Keratinocyte (primary cell): ENCODE results near the gene STRA6. TPM values are rescaled to one million over a fixed set of nuclear protein-coding genes. Genes with fewer than 3 reads are reported as not detected.

ENCODE experiments used
- DNase-seq: peaks from one replicate; pipeline ENCODE4 v3.0.0-alpha.2; 2011; ENCODE audit warnings: low read depth, missing footprints, low spot score
- FAIRE-seq: peaks from 2 replicates; lab custom pipeline; 2011; peaks lifted over from hg19 to GRCh38; lab: Jason Lieb, UNC
- H2AFZ ChIP-seq: 2 replicates; pipeline ENCODE4 v1.6.0; 2012; ENCODE audit warnings: low read length, control low read depth, inconsistent platforms; ENCODE audit not compliant: control insufficient read depth
- H3K27ac ChIP-seq: 2 replicates; pipeline ENCODE4 v1.5.1; 2011; ENCODE audit warnings: low read length; ENCODE audit not compliant: control insufficient read depth, insufficient read depth
- H3K27me3 ChIP-seq: 3 replicates; pipeline ENCODE4 v1.6.0; 2011; ENCODE audit warnings: low read length; ENCODE audit not compliant: control insufficient read depth, insufficient read depth; ENCODE audit errors: extremely low read depth
- H3K36me3 ChIP-seq, 2 experiments: 2 replicates in 1 of 2; 3 replicates in 1 of 2; pipeline ENCODE4 v1.5.1; 2011; ENCODE audit warnings: low read length in 2 of 2, mild to moderate bottlenecking in 1 of 2; ENCODE audit not compliant: control insufficient read depth in 2 of 2, insufficient read depth in 2 of 2; ENCODE audit errors: extremely low read depth in 1 of 2
- H3K4me1 ChIP-seq: 3 replicates; pipeline ENCODE4 v1.5.1; 2011; ENCODE audit warnings: low read length; ENCODE audit not compliant: control insufficient read depth, insufficient read depth; ENCODE audit errors: extremely low read depth
- H3K4me2 ChIP-seq: 3 replicates; pipeline ENCODE4 v1.6.0; 2011; ENCODE audit warnings: low read depth, low read length; ENCODE audit not compliant: control insufficient read depth, insufficient read depth; ENCODE audit errors: extremely low read depth
- H3K4me3 ChIP-seq, 3 experiments: fragments of 200-600 bp in 1 of 3; sonication (generic) in 1 of 3; 2 replicates in 2 of 3; 3 replicates in 1 of 3; pipeline ENCODE4 v1.5.1; 2011 to 2016; ENCODE audit warnings: low read length in 3 of 3, mild to moderate bottlenecking in 3 of 3, control low read depth in 2 of 3, inconsistent platforms in 1 of 3, low read depth in 1 of 3, mixed read lengths in 1 of 3, mixed run types in 1 of 3, moderate library complexity in 1 of 3; ENCODE audit not compliant: control insufficient read depth in 2 of 3, insufficient read depth in 2 of 3; ENCODE audit errors: extremely low read depth in 1 of 3
- H3K79me2 ChIP-seq: 2 replicates; pipeline ENCODE4 v1.6.0; 2012; ENCODE audit warnings: low read length; ENCODE audit not compliant: control insufficient read depth, insufficient read depth
- H3K9ac ChIP-seq: 3 replicates; pipeline ENCODE4 v1.6.0; 2011; ENCODE audit warnings: low read length; ENCODE audit not compliant: control insufficient read depth, insufficient read depth; ENCODE audit errors: extremely low read depth
- H3K9me1 ChIP-seq: 3 replicates; pipeline ENCODE4 v1.6.0; 2011; ENCODE audit warnings: low read length; ENCODE audit not compliant: control insufficient read depth, insufficient read depth; ENCODE audit errors: extremely low read depth
- H3K9me3 ChIP-seq: 2 replicates; pipeline ENCODE4 v1.5.1; 2012; ENCODE audit warnings: low read depth, low read length; ENCODE audit not compliant: control insufficient read depth
- H4K20me1 ChIP-seq: 3 replicates; pipeline ENCODE4 v1.6.0; 2011; ENCODE audit warnings: low read length; ENCODE audit not compliant: control insufficient read depth, insufficient read depth; ENCODE audit errors: extremely low read depth
- CTCF ChIP-seq, 3 experiments: IDR thresholded peaks in 1 of 3; conservative IDR thresholded peaks in 1 of 3; optimal IDR thresholded peaks in 1 of 3; 2 replicates in 2 of 3; 3 replicates in 1 of 3; pipeline versions ENCODE3 to v1.5.1; 2011; ENCODE audit warnings: low read length in 3 of 3, mild to moderate bottlenecking in 3 of 3, moderate library complexity in 2 of 3, control low read depth in 1 of 3, inconsistent platforms in 1 of 3; ENCODE audit not compliant: insufficient read depth in 2 of 3; ENCODE audit errors: extremely low read depth in 1 of 3
- EZH2 ChIP-seq: IDR thresholded peaks from one replicate; pipeline ENCODE4 v1.6.1; 2012; ENCODE audit warnings: inconsistent platforms, mild to moderate bottlenecking, low read length, moderate library complexity
- dilution Hi-C: fragments of 300-500 bp; cut with MboI; formaldehyde crosslinking; loops from one replicate; pipeline ENCODE4 v1.7.0; 2020; ENCODE audit warnings: low sequenced_read_pairs; ENCODE audit not compliant: extremely low pct_ligation_motif_present
- polyA plus RNA-seq, 5 experiments: library from polyadenylated mRNA; depleted of rRNA in 3 of 5; stranded (reverse) in 3 of 5; stranded (forward) in 1 of 5; unstranded in 1 of 5; fragments of >200 nt; gene quantifications; 1 replicate in 1 of 5; 2 replicates in 3 of 5; 3 replicates in 1 of 5; pipeline versions ENCODE4 v1.2.1 to v1.2.3, GENCODE V29; 2011 to 2012; ENCODE audit warnings: missing spikeins in 2 of 5, low read depth in 1 of 5, low replicate concordance in 1 of 5

The STRA6 gene
- polyA plus RNA-seq, 1 donor (not counting 4 experiments of a cell fraction or from before 2014, with no cell fraction given): not detected

- no peak overlapping the region for H3K9ac ChIP-seq
- H3K27ac ChIP-seq: no peak overlapping the region
- H4K20me1 ChIP-seq: no peaks in the 10 kb centered on the region
- H2AFZ ChIP-seq: no peak overlapping the region
- dilution Hi-C loops: no loop called here
- H3K4me2 ChIP-seq: no peak overlapping the region
- no peaks in the 10 kb centered on the region for H3K79me2 ChIP-seq
- H3K4me1 ChIP-seq: no peaks in the 10 kb centered on the region
- H3K36me3 ChIP-seq: no peaks in the 10 kb centered on the region
- H3K9me1 ChIP-seq: no peaks in the 10 kb centered on the region
- H3K9me3 ChIP-seq: no peaks in the 10 kb centered on the region
- no peak for DNase-seq
- TF ChIP-seq EZH2 (no peak), CTCF (optimal IDR thresholded peaks at IDR 0.05 in 1 of 3, IDR thresholded peaks at IDR 0.05 in 1 of 3, conservative IDR thresholded peaks at IDR 0.05 in 1 of 3; ENCODE audit: extremely low read depth in 1 of 3, insufficient read depth in 2 of 3, low read length in 3 of 3) (no peak)
- FAIRE-seq: no peak
- H3K4me3 ChIP-seq: no peak overlapping the region
- peaks cover 60% of the 10 kb centered on the region for H3K27me3 ChIP-seq
These were observed 27.1 kb upstream of the STRA6 start for GRCh38 chr15:74229686-74230085.

- no peaks in the 10 kb centered on the region for H4K20me1 ChIP-seq
- no peak overlapping the region for H3K27ac ChIP-seq
- no peak for TF ChIP-seq EZH2
- TF ChIP-seq CTCF (optimal IDR thresholded peaks at IDR 0.05 in 1 of 3, IDR thresholded peaks at IDR 0.05 in 1 of 3, conservative IDR thresholded peaks at IDR 0.05 in 1 of 3; ENCODE audit: extremely low read depth in 1 of 3, insufficient read depth in 2 of 3, low read length in 3 of 3): no peak
- dilution Hi-C loops: no loop called here
- H3K36me3 ChIP-seq: no peaks in the 10 kb centered on the region
- no peak overlapping the region for H3K4me3 ChIP-seq
- H3K4me2 ChIP-seq: no peak overlapping the region
- no peaks in the 10 kb centered on the region for H3K79me2 ChIP-seq
- no peak for DNase-seq
- no peak overlapping the region for H3K9ac ChIP-seq
- H2AFZ ChIP-seq: no peak overlapping the region
- H3K27me3 ChIP-seq: peaks cover 58% of the 10 kb centered on the region
- FAIRE-seq: no peak
- H3K9me1 ChIP-seq: no peaks in the 10 kb centered on the region
- no peaks in the 10 kb centered on the region for H3K9me3 ChIP-seq
- no peaks in the 10 kb centered on the region for H3K4me1 ChIP-seq
These were observed 26.1 kb upstream of the STRA6 start for GRCh38 chr15:74228723-74229081.
